Ishikawa (cell line): Measurements from ENCODE around the gene COX7B2.

ENCODE experiments used
- CEBPB ChIP-seq: IDR thresholded peaks from 2 replicates; pipeline ENCODE4 v1.6.1; 2012
- CREB1 ChIP-seq: IDR thresholded peaks from 2 replicates; pipeline ENCODE4 v1.6.1; 2012; ENCODE audit warnings: low read depth
- EGR1 ChIP-seq: IDR thresholded peaks from 2 replicates; pipeline ENCODE4 v1.6.1; 2012
- EP300 ChIP-seq: IDR thresholded peaks from 2 replicates; pipeline ENCODE4 v1.6.1; 2012; ENCODE audit warnings: borderline replicate concordance
- FOXM1 ChIP-seq: IDR thresholded peaks from 2 replicates; pipeline ENCODE4 v1.6.1; 2012; ENCODE audit warnings: low read depth, borderline replicate concordance
- MAX ChIP-seq: IDR thresholded peaks from 2 replicates; pipeline ENCODE4 v1.6.1; 2012
- NFIC ChIP-seq: IDR thresholded peaks from 2 replicates; pipeline ENCODE4 v1.6.1; 2012
- RAD21 ChIP-seq: IDR thresholded peaks from 2 replicates; pipeline ENCODE4 v1.6.1; 2012; ENCODE audit warnings: low read depth
- REST ChIP-seq: IDR thresholded peaks from 2 replicates; pipeline ENCODE4 v1.6.1; 2012; ENCODE audit warnings: low read depth, mild to moderate bottlenecking
- TAF1 ChIP-seq: IDR thresholded peaks from 2 replicates; pipeline ENCODE4 v1.6.1; 2012; ENCODE audit warnings: low read depth, mild to moderate bottlenecking
- TCF12 ChIP-seq: IDR thresholded peaks from 2 replicates; pipeline ENCODE4 v1.6.1; 2012; ENCODE audit warnings: low read depth
- TEAD4 ChIP-seq: IDR thresholded peaks from 2 replicates; pipeline ENCODE4 v1.6.1; 2012
- USF1 ChIP-seq: IDR thresholded peaks from 2 replicates; pipeline ENCODE4 v1.6.1; 2012
- YY1 ChIP-seq: IDR thresholded peaks from 2 replicates; pipeline ENCODE4 v1.6.1; 2012; ENCODE audit warnings: low read depth
- ZBTB7A ChIP-seq: IDR thresholded peaks from 2 replicates; pipeline ENCODE4 v1.6.1; 2012; ENCODE audit warnings: low read depth

The COX7B2 gene

GRCh38 chr4:46908148-46908547, 897 bp downstream of the COX7B2 start:
- TF ChIP-seq FOXM1 (no peak), TEAD4 (no peak), YY1 (no peak), MAX (no peak), CREB1 (no peak), RAD21 (no peak), ZBTB7A (no peak), NFIC (no peak), CEBPB (no peak), USF1 (no peak), EGR1 (no peak)

GRCh38 chr4:46900082-46900481, 9.0 kb downstream of the COX7B2 start:
- TF ChIP-seq YY1, result no peak
- TF ChIP-seq TEAD4, result no peak
- no peak for TF ChIP-seq ZBTB7A
- TF ChIP-seq CEBPB, result no peak
- TF ChIP-seq USF1, result no peak
- TF ChIP-seq EP300, result no peak
- no peak for TF ChIP-seq EGR1
- no peak for TF ChIP-seq NFIC
- no peak for TF ChIP-seq TAF1
- no peak for TF ChIP-seq TCF12
- no peak for TF ChIP-seq MAX
- no peak for TF ChIP-seq CREB1
- no peak for TF ChIP-seq REST
- no peak for TF ChIP-seq RAD21
- no peak for TF ChIP-seq FOXM1

GRCh38 chr4:46894826-46895225, 14.2 kb downstream of the COX7B2 start:
- TF ChIP-seq USF1 (no peak), REST (no peak), ZBTB7A (no peak), EP300 (no peak), NFIC (0 out of 2 replicates have a peak, but pooled peaks have one; percentile 16), FOXM1 (no peak), YY1 (no peak), TCF12 (no peak)

GRCh38 chr4:46890056-46890455, 19.0 kb downstream of the COX7B2 start:
- TF ChIP-seq USF1 (no peak), MAX (no peak), CREB1 (no peak), TAF1 (no peak), ZBTB7A (no peak), REST (no peak), YY1 (no peak)
